ENCODE data around the gene PATL2.
"Not testable (repeated sequence)": the region's sequence is repeated elsewhere in the genome, so short reads cannot be mapped to it uniquely, and the experiment has no call there.

Gene PATL2

DNA sequence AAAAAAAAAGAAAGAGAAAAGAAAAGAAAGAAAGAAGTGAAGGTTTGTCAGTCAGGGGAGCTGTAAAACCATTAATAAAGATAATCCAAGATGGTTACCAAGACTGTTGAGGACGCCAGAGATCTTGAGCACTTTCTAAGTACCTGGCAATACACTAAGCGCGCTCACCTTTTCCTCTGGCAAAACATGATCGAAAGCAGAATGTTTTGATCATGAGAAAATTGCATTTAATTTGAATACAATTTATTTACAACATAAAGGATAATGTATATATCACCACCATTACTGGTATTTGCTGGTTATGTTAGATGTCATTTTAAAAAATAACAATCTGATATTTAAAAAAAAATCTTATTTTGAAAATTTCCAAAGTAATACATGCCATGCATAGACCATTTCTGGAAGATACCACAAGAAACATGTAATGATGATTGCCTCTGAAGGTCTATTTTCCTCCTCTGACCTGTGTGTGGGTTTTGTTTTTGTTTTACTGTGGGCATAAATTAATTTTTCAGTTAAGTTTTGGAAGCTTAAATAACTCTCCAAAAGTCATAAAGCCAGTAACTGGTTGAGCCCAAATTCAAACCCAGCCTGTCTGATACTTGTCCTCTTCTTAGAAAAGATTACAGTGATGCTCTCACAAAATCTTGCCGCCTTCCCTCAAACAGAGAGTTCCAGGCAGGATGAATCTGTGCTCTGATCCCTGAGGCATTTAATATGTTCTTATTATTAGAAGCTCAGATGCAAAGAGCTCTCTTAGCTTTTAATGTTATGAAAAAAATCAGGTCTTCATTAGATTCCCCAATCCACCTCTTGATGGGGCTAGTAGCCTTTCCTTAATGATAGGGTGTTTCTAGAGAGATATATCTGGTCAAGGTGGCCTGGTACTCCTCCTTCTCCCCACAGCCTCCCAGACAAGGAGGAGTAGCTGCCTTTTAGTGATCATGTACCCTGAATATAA, 2.2 kb upstream of the PATL2 start:
- no peak for TF ChIP-seq POLR2A (IDR thresholded peaks at IDR 0.05; ENCODE audit: low read depth, low read length)
- DNase-seq (ENCODE audit: insufficient read length, low spot score): no peak
- FAIRE-seq: no peak

- TF ChIP-seq POLR2A (IDR thresholded peaks at IDR 0.05; ENCODE audit: low read depth, low read length): no peak
- FAIRE-seq (no peak), DNase-seq (ENCODE audit: insufficient read length, low spot score) (peak; percentile 21)
These were observed 1.4 kb upstream of the PATL2 start for GRCh38 chr15:44712346-44713005.

DNA sequence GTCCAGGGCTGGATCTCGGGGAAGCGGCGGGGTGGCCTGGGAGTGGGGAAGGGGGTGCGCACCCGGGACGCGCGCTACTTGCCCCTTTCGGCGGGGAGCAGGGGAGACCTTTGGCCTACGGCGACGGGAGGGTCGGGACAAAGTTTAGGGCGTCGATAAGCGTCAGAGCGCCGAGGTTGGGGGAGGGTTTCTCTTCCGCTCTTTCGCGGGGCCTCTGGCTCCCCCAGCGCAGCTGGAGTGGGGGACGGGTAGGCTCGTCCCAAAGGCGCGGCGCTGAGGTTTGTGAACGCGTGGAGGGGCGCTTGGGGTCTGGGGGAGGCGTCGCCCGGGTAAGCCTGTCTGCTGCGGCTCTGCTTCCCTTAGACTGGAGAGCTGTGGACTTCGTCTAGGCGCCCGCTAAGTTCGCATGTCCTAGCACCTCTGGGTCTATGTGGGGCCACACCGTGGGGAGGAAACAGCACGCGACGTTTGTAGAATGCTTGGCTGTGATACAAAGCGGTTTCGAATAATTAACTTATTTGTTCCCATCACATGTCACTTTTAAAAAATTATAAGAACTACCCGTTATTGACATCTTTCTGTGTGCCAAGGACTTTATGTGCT, 721 bp upstream of the PATL2 start:
- DNase-seq (ENCODE audit: insufficient read length, low spot score): no peak
- TF ChIP-seq POLR2A (IDR thresholded peaks at IDR 0.05; ENCODE audit: low read depth, low read length): no peak
- no peak for FAIRE-seq

DNA sequence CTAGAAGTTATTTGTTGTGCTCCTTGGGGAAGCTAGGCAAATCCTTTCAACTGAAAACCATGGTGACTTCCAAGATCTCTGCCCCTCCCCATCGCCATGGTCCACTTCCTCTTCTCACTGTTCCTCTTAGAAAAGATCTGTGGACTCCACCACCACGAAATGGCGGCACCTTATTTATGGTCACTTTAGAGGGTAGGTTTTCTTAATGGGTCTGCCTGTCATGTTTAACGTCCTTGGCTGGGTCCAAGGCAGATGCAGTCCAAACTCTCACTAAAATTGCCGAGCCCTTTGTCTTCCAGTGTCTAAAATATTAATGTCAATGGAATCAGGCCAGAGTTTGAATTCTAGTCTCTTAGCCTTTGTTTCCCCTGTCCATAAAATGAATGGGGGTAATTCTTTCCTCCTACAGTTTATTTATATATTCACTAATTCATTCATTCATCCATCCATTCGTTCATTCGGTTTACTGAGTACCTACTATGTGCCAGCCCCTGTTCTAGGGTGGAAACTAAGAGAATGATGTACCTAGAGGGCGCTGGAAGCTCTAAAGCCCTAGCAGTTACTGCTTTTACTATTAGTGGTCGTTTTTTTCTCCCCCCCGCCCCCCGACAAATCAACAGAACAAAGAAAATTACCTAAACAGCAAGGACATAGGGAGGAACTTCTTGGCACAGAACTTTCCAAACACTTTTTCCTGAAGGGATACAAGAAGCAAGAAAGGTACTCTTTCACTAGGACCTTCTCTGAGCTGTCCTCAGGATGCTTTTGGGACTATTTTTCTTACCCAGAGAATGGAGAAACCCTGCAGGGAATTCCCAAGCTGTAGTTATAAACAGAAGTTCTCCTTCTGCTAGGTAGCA, 657 bp downstream of the PATL2 start:
- no peak for TF ChIP-seq POLR2A (IDR thresholded peaks at IDR 0.05; ENCODE audit: low read depth, low read length)
- DNase-seq (ENCODE audit: insufficient read length, low spot score): no peak
- FAIRE-seq: no peak

- DNase-seq (ENCODE audit: insufficient read length, low spot score) (no peak), FAIRE-seq (no peak)
- no peak for TF ChIP-seq POLR2A (IDR thresholded peaks at IDR 0.05; ENCODE audit: low read depth, low read length)
These were observed 4.0 kb downstream of the PATL2 start for GRCh38 chr15:44706946-44707636.

DNA sequence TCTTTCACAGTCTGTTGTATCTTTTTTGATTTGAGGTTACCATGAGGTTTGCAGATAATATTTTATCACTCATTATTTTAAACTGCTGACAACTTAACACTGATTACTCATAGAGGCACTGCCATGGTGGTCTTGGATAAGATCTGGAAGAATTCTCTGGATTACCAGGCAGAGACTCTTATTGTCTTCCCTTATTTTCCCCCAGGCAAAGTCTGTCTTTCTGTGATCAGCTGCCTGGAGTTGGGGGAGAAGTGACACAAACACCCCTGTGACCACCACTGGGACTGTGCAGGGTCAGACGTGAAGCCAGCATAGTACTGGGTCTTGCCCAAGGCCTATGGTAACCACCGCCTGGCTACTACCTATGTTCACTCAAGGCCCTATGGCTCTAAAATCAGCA, 4.7 kb downstream of the PATL2 start:
- DNase-seq (ENCODE audit: insufficient read length, low spot score): no peak
- FAIRE-seq: no peak
- TF ChIP-seq POLR2A (IDR thresholded peaks at IDR 0.05; ENCODE audit: low read depth, low read length): no peak

DNA sequence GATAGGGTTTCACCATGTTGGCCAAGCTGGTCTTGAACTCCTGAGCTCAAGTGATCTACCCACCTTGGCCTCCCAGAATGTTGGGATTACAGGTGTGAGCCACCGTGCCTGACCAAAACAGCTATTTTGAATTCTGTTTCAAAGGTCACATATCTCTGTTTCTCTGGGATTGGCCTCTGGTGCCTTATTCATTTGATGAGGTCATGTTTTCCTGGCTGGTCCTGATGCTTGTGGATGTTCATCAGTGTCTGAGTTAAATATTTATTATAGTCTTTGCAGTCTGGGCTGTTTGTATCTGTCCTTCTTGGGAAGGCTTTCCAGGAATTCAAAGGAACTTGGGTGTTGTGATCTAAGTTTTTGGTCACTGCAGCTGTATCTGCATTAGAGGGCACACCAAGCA, 5.1 kb downstream of the PATL2 start:
- FAIRE-seq (no peak), DNase-seq (ENCODE audit: insufficient read length, low spot score) (no peak)
- TF ChIP-seq POLR2A (IDR thresholded peaks at IDR 0.05; ENCODE audit: low read depth, low read length): no peak

DNA sequence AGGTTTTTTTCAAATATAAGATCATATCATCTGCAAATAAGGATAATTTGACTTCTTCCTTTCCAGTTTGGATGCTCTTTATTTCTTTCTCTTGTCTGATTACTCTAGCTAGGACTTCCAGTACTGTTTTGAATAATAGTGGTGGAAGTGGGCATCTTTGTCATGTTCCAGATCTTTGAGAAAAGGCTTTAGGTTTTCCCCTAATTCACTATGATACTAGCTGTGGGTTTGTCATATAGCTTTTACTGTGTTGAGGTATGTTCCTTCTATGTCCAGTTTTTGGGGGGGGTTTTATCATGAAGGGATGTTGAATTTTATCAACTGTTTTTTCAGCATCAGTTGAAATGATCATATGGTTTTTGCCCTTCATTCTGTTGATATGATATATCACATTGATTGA, 10.4 kb downstream of the PATL2 start:
- not testable (repeated sequence) for FAIRE-seq; DNase-seq (ENCODE audit: insufficient read length, low spot score)

- no peak for TF ChIP-seq POLR2A (IDR thresholded peaks at IDR 0.05; ENCODE audit: low read depth, low read length)
- DNase-seq (ENCODE audit: insufficient read length, low spot score) (no peak), FAIRE-seq (no peak)
These were observed 12.5 kb downstream of the PATL2 start for GRCh38 chr15:44698641-44699040.

- no peak for FAIRE-seq
- TF ChIP-seq POLR2A (IDR thresholded peaks at IDR 0.05; ENCODE audit: low read depth, low read length): no peak
- DNase-seq (ENCODE audit: insufficient read length, low spot score): no peak
These were observed 14.1 kb downstream of the PATL2 start for GRCh38 chr15:44697014-44697413.

- no peak for TF ChIP-seq POLR2A (IDR thresholded peaks at IDR 0.05; ENCODE audit: low read depth, low read length)
- DNase-seq (ENCODE audit: insufficient read length, low spot score): no peak
- no peak for FAIRE-seq
These were observed 15.8 kb downstream of the PATL2 start for GRCh38 chr15:44695294-44695693.

GRCh38 chr15:44694416-44694815, 16.7 kb downstream of the PATL2 start:
- FAIRE-seq (no peak), DNase-seq (ENCODE audit: insufficient read length, low spot score) (no peak)
- TF ChIP-seq POLR2A (IDR thresholded peaks at IDR 0.05; ENCODE audit: low read depth, low read length): no peak

DNA sequence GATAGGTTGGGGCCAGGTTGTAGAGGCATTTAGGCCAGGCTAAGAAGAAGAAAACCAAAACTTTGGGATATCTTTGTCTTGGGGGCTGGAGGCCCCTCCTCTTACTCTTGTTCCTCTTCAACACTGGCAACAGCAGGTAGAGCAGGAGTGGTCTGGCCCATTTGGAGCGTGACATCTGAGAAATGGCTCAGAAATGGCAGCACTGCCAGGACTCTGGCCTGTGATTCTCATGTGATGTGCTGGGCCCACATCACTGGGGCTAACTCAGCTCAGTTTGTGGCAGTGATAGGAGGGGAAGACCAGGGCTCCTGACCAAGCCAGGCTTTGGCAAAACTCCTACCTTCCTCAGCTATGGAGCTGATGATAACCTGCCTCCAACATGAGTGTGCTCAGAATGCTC, 18.5 kb downstream of the PATL2 start:
- no peak for TF ChIP-seq POLR2A (IDR thresholded peaks at IDR 0.05; ENCODE audit: low read depth, low read length)
- FAIRE-seq: no peak
- no peak for DNase-seq (ENCODE audit: insufficient read length, low spot score)

DNA sequence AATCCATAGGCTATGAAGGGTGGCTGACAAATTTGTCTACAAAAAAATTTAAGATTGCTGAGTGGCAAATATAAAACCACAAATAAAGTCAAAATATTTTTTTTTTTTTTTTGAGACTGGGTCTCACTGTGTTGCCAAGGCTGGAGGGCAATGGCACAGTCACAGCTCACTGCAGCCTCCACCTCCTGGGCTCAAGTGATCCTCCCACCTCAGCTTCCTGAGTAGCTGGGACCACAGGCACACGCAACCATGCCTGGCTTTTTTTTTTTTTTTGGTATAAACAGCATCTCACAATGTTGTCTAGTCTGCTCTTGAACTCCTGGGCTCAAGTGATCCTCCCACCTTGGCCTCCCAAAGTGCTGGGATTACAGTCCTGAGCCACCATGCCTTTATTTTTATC, 20.9 kb downstream of the PATL2 start:
- not testable (repeated sequence) for FAIRE-seq; DNase-seq (ENCODE audit: insufficient read length, low spot score)

- DNase-seq (ENCODE audit: insufficient read length, low spot score); FAIRE-seq: not testable (repeated sequence)
These were observed 21.8 kb downstream of the PATL2 start for GRCh38 chr15:44689318-44689717.

DNA sequence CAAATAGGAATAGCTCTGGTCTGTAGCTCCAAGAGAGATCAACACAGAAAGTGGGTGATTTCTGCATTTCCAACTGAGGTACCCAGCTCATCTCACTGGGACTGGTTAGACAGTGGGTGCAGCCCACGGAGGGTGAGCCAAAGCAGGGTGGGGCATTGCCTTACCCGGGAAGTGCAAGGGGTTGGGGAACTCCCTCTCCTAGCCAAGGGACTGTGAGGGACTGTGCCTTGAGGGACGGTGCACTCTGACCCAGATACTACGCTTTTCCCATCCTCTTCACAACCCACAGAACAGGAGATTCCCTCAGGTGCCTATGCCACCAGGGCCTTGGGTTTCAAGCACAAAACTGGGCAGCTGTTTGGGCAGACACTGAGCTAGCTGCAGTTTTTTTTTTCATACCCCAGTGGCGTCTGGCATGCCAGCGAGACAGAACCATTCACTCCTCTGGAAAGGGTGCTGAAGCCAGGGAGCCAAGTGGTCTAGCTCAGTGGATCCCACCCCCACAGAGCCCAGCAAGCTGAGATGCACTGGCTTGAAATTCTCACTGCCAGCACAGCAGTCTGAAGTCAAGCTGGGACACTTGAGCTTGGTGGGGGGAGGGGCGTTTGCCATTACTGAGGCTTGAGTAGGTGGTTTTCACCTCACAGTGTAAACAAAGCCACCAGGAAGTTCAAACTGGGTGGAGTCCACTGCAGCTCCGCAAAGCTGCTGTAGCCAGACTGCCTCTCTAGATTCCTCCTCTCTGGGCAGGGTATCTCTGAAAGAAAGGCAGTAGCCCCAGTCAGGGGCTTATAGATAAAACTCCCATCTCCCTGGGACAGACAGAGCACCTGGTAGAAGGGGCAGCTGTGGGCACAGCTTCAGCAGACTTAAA, 28.1 kb downstream of the PATL2 start:
- FAIRE-seq; DNase-seq (ENCODE audit: insufficient read length, low spot score): not testable (repeated sequence)

Data from H54 (cell line).